GM12878 (cell line): ENCODE data around the gene RECQL5. TPM values are rescaled to one million over a fixed set of nuclear protein-coding genes. Genes with fewer than 3 reads are reported as not detected.

Experiments
- ATAC-seq: fragments of 200-7000 bp; cut with Tn5 transposase; 3 replicates; pipeline ENCODE4 v1.9.1; 2020; ENCODE audit warnings: mild to moderate bottlenecking, moderate library complexity
- BruUV-seq: library from RNA; stranded (reverse); fragments of 400-500 nt; replicated peaks from 2 replicates; lab custom pipeline; 2021; lab: Mats Ljungman, UMichigan
- CTCF ChIA-PET: fragments of 300-600 bp; sonication (Branson Sonifier 250); formaldehyde crosslinking; extraction: SDS; loops from one replicate; lab custom pipeline; 2021; ENCODE audit warnings: inconsistent platforms; lab: Yijun Ruan, JAX
- POLR2A ChIA-PET: fragments of 350-600 bp; formaldehyde crosslinking; extraction: SDS; loops from one replicate; lab custom pipeline; 2021; ENCODE audit warnings: inconsistent platforms; lab: Charles Lee
- RAD21 ChIA-PET: fragments of 300-600 bp; sonication (Branson Sonifier 250); formaldehyde crosslinking; loops from one replicate; lab custom pipeline; 2023; ENCODE audit warnings: antibody characterized with exemption; ENCODE audit not compliant: unreplicated experiment; lab: Charles Lee
- SMC1A ChIA-PET: fragments of 300-600 bp; sonication (Branson Sonifier 250); formaldehyde crosslinking; loops from one replicate; lab custom pipeline; 2023; ENCODE audit not compliant: unreplicated experiment, uncharacterized antibody; lab: Charles Lee
- DNase-seq: peaks from one replicate; pipeline ENCODE4 v3.0.0-alpha.2; 2011; ENCODE audit warnings: low read depth, low spot score
- FAIRE-seq: peaks from 3 replicates; lab custom pipeline; 2011; peaks lifted over from hg19 to GRCh38; lab: Jason Lieb, UNC
- H2AFZ ChIP-seq: 2 replicates; pipeline ENCODE4 v1.6.0; 2011; ENCODE audit warnings: low read depth, low read length, control low read depth; ENCODE audit not compliant: control insufficient read depth
- H3K27ac ChIP-seq: 2 replicates; pipeline ENCODE4 v1.5.1; 2011; ENCODE audit warnings: control low read depth; ENCODE audit not compliant: control insufficient read depth, insufficient read depth
- H3K27me3 ChIP-seq, 2 experiments: replicated peaks in 1 of 2; 2 replicates each; pipeline versions ENCODE4 v1.6.0 to v1.6.1; 2011; ENCODE audit warnings: low read length in 1 of 2; ENCODE audit not compliant: control insufficient read depth in 2 of 2, insufficient read depth in 2 of 2
- H3K36me3 ChIP-seq, 2 experiments: 2 replicates each; pipeline ENCODE4 v1.5.1; 2011; ENCODE audit warnings: low read length in 1 of 2; ENCODE audit not compliant: control insufficient read depth in 2 of 2, insufficient read depth in 2 of 2
- H3K4me1 ChIP-seq: 2 replicates; pipeline ENCODE4 v1.6.1; 2011; ENCODE audit warnings: mild to moderate bottlenecking, low read length, moderate library complexity, mixed read lengths; ENCODE audit not compliant: control insufficient read depth, insufficient read depth
- H3K4me2 ChIP-seq: 2 replicates; pipeline ENCODE4 v1.6.0; 2011; ENCODE audit warnings: control low read depth; ENCODE audit not compliant: control insufficient read depth, insufficient read depth
- H3K4me3 ChIP-seq: fragments of 200-600 bp; sonication (generic); 2 replicates; pipeline ENCODE4 v1.5.1; 2016
- H3K79me2 ChIP-seq: 2 replicates; pipeline ENCODE4 v1.6.0; 2011; ENCODE audit warnings: low read length; ENCODE audit not compliant: control insufficient read depth, insufficient read depth
- H3K9ac ChIP-seq: 2 replicates; pipeline ENCODE4 v1.8.0; 2011; ENCODE audit warnings: low read length, control low read depth, mixed read lengths; ENCODE audit not compliant: control insufficient read depth, insufficient read depth
- H3K9me3 ChIP-seq: replicated peaks from 3 replicates; pipeline ENCODE4 v1.5.1; 2011; ENCODE audit warnings: mild to moderate bottlenecking, low read length; ENCODE audit not compliant: control insufficient read depth, insufficient read depth
- H4K20me1 ChIP-seq: 2 replicates; pipeline ENCODE4 v1.6.0; 2011; ENCODE audit not compliant: control insufficient read depth, insufficient read depth
- CHD2 ChIP-seq: IDR thresholded peaks from 2 replicates; pipeline ENCODE4 v1.6.1; 2011; ENCODE audit warnings: low read depth, low read length, improper control_type of control experiment, borderline replicate concordance
- CTCF ChIP-seq, 3 experiments: IDR thresholded peaks in 2 of 3; conservative IDR thresholded peaks in 1 of 3; 2 replicates each; pipeline ENCODE4 v1.5.1; 2011; ENCODE audit warnings: low read depth in 3 of 3, low read length in 3 of 3, mild to moderate bottlenecking in 3 of 3, control low read depth in 2 of 3, moderate library complexity in 2 of 3, inconsistent platforms in 1 of 3, mixed read lengths in 1 of 3; ENCODE audit not compliant: control insufficient read depth in 2 of 3, insufficient read depth in 1 of 3; ENCODE audit errors: extremely low read depth in 1 of 3
- PAX8 ChIP-seq: fragments of 450-650 bp; IDR thresholded peaks from 2 replicates; pipeline ENCODE4 v1.6.1; 2017; ENCODE audit warnings: mild to moderate bottlenecking, moderate library complexity
- SKIL ChIP-seq: fragments of 450-650 bp; IDR thresholded peaks from 2 replicates; pipeline ENCODE4 v1.6.1; 2017; ENCODE audit warnings: mild to moderate bottlenecking, low read depth, inconsistent platforms; ENCODE audit not compliant: poor library complexity, severe bottlenecking
- SUZ12 ChIP-seq: fragments of 200-600 bp; sonication (generic); IDR thresholded peaks from one replicate; pipeline ENCODE4 v1.6.1; 2018; ENCODE audit warnings: antibody characterized with exemption, mild to moderate bottlenecking; ENCODE audit not compliant: unreplicated experiment
- WGBS: methylation state at CpG from one replicate; pipeline ENCODE4 v1.1.6; 2016; ENCODE audit warnings: low lambda C conversion rate; ENCODE audit not compliant: insufficient replicate concordance, insufficient coverage; ENCODE audit errors: missing lambda C conversion rate; 5-methylcytosine and 5-hydroxymethylcytosine counted together
- in situ Hi-C: fragments of 300-500 bp; cut with MboI; formaldehyde crosslinking; loops from 9 replicates; pipeline ENCODE4 v1.14.3; 2018; ENCODE audit warnings: mixed read lengths
- intact Hi-C: fragments of 100-400 bp; cut with micrococcal nuclease; formaldehyde crosslinking; loops from one replicate; pipeline ENCODE4 v1.14.2; 2022; ENCODE audit not compliant: unreplicated experiment
- polyA plus RNA-seq, 11 experiments: library from polyadenylated mRNA; depleted of rRNA in 4 of 11; unstranded in 6 of 11; stranded (reverse) in 5 of 11; fragments of >200 nt; fragmentation: Nextera tagmentation in 4 of 11; fragmentation: Illumina TruSeq in 1 of 11; extraction: Ambion mirVana in 4 of 11; extraction: Trizol in 1 of 11; gene quantifications; 1 replicate in 1 of 11; 2 replicates in 10 of 11; pipeline versions ENCODE4 v1.2.1 to v1.2.3, GENCODE V29; 2011 to 2016; ENCODE audit warnings: inconsistent platforms in 2 of 11, missing spikeins in 2 of 11, low read depth in 1 of 11
- total RNA-seq, 4 experiments: library from RNA; depleted of rRNA in 3 of 4; stranded (reverse); fragments of >200 nt in 3 of 4; fragmentation: Illumina TruSeq in 1 of 4; extraction: Trizol in 1 of 4; gene quantifications; 2 replicates each; pipeline versions ENCODE4 v1.2.1 to v1.2.3, GENCODE V29; 2013 to 2021
- TF ChIP-seq, protein P1 (sequence below): IDR thresholded peaks from 2 replicates; pipeline ENCODE4 v1.6.1; 2011; ENCODE audit warnings: low read depth, low read length, improper control_type of control experiment, borderline replicate concordance
- TF ChIP-seq, protein P2 (sequence below): fragments of 450-650 bp; IDR thresholded peaks from 2 replicates; pipeline ENCODE4 v1.6.1; 2017; ENCODE audit warnings: borderline replicate concordance

RECQL5 gene
- total and polyA plus RNA-seq, 10 of the 15 experiments (the other 5 are each of a cell fraction or from before 2014, with no cell fraction given): 3.6 to 30.6 (median 20.1) TPM

DNA sequence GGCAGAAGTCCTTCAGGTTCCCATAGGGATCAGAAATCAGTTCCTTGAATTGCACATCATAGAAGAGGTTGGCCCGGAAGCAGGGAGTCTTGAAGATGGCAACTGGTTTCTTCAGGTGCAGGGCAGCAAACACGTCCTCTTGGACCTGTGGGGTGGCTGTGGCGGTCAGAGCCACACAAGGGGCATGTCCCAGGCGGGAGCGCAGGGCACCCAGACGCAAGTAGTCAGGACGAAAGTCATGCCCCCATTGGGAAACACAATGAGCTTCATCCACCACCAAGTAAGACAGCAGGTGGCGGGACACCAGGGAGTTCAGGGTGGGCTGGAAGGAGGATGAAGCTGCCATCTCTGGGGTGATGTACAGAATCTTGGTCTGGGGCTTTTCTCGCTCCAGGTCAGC is 4.4 kb downstream of the RECQL5 start (continued):
- no peak for TF ChIP-seq CTCF (IDR thresholded peaks at IDR 0.05 in 2 of 3, conservative IDR thresholded peaks at IDR 0.05 in 1 of 3; ENCODE audit: control insufficient read depth in 2 of 3, extremely low read depth in 1 of 3, insufficient read depth in 1 of 3, low read depth in 3 of 3, low read length in 3 of 3)

DNA sequence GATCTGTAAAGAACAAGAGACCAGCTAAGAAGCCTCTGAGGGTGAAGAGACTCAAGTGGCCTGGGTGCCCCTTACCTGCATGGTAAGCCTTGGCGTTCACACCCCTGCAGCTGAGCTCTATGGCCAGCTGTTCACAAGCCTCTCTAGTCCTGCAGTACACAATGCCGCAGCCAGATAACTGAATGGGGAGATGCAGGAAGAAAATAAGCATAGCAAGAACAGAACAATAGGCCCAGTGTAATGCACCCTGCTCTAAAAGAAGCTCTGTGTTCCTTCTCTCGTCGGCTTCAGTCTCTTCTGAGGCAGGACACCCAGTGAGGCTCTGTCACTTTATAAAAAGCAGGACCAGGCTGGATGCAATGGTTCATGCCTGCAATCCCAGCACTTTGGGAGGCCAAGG is 5.4 kb downstream of the RECQL5 start:
- no peak overlapping the region for H3K4me3 ChIP-seq
- ChIA-PET RAD21 (interaction anchor here (0.5 kb wide), 1 partner anchor 136 kb away, joined by 3 read pairs; no protein-coding TSS in a partner anchor), SMC1A (no interaction called here), POLR2A (no interaction called here), CTCF (interaction anchor here (0.6 to 19.5 kb wide), 9 partner anchors 10 to 215 kb away, joined by 3 to 349 read pairs (median 4); partner anchors contain the start of gene SMIM5)
- no TSS peak for BruUV-seq
- ATAC-seq (no peak), FAIRE-seq (no peak), DNase-seq (no peak)
- peaks cover 9% of the 10 kb centered on the region for H3K79me2 ChIP-seq
- intact Hi-C loops (no loop called here), in situ Hi-C loops (no loop called here)
- H3K27me3 ChIP-seq: no peaks in the 10 kb centered on the region
- WGBS: 94% methylated on average over 4 of the region's 4 CpGs
- peaks cover 19% of the 10 kb centered on the region for H3K4me1 ChIP-seq
- H4K20me1 ChIP-seq: no peaks in the 10 kb centered on the region
- TF ChIP-seq, protein P1, sequence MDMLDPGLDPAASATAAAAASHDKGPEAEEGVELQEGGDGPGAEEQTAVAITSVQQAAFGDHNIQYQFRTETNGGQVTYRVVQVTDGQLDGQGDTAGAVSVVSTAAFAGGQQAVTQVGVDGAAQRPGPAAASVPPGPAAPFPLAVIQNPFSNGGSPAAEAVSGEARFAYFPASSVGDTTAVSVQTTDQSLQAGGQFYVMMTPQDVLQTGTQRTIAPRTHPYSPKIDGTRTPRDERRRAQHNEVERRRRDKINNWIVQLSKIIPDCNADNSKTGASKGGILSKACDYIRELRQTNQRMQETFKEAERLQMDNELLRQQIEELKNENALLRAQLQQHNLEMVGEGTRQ: no peak
- no peak for TF ChIP-seq CHD2
- no peak for TF ChIP-seq SKIL
- TF ChIP-seq PAX8: no peak
- TF ChIP-seq SUZ12: no peak
- TF ChIP-seq, protein P2, sequence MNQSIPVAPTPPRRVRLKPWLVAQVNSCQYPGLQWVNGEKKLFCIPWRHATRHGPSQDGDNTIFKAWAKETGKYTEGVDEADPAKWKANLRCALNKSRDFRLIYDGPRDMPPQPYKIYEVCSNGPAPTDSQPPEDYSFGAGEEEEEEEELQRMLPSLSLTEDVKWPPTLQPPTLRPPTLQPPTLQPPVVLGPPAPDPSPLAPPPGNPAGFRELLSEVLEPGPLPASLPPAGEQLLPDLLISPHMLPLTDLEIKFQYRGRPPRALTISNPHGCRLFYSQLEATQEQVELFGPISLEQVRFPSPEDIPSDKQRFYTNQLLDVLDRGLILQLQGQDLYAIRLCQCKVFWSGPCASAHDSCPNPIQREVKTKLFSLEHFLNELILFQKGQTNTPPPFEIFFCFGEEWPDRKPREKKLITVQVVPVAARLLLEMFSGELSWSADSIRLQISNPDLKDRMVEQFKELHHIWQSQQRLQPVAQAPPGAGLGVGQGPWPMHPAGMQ: no peak
- H3K9me3 ChIP-seq: no peaks in the 10 kb centered on the region
- H3K4me2 ChIP-seq: no peak overlapping the region
- H2AFZ ChIP-seq: no peak overlapping the region
- H3K27ac ChIP-seq: no peak overlapping the region
- no peak overlapping the region for H3K9ac ChIP-seq
- peaks cover 3 to 16% of the 10 kb centered on the region in 2 experiments for H3K36me3 ChIP-seq
